ENCODE measurements around the gene PLAAT5. TPM values are rescaled to one million over a fixed set of nuclear protein-coding genes. Genes with fewer than 3 reads are reported as not detected.

The PLAAT5 gene
- total RNA-seq, 1 experiment from 2014 or later, result 8.5 TPM

DNA sequence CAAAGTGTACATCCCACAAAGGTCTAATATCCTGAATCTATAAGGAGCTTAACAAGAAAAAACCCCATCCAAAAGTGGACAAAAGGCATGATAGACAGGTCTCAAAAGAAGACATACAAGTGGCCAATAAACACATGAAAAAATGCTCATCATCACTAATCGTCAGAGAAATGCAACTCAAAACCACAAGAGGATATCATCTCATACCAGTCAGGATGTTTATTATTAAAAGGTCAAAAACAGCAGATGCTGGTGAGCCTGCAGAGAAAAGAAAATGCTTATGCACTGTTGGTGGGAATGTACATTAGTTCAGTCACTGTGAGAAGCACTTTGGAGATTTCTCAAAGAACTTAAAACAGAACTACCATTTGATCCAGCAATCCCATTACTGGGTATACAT is 27.6 kb upstream of the PLAAT5 start:
- Histone ChIP-seq H3K4me2 (ENCODE audit: insufficient read depth, insufficient read length, low read length) (no peak overlapping the region), H3K56ac (ENCODE audit: insufficient read length, low read depth, low read length) (no peak overlapping the region), H4K20me1 (ENCODE audit: control insufficient read depth, insufficient read depth, insufficient read length) (no peaks in the 10 kb centered on the region), H2BK15ac (ENCODE audit: low read depth, low read length) (no peak overlapping the region), H2BK20ac (ENCODE audit: low read depth, low read length, poor library complexity, severe bottlenecking) (no peak overlapping the region), H3K27me3 (ENCODE audit: insufficient read depth, low read length) (no peaks in the 10 kb centered on the region), H3K9me3 (ENCODE audit: control insufficient read depth, low read depth, low read length) (peaks cover 6% of the 10 kb centered on the region), H4K91ac (ENCODE audit: insufficient read length, low read depth, low read length) (no peak overlapping the region), H3K79me1 (ENCODE audit: insufficient read depth, low read depth, low read length, poor library complexity, severe bottlenecking) (no peaks in the 10 kb centered on the region), H2AFZ (ENCODE audit: low read length) (no peak overlapping the region), H3K9ac (ENCODE audit: extremely low read depth, insufficient read length, low read length) (no peak overlapping the region), H2AK5ac (ENCODE audit: insufficient read length, low read length) (no peak overlapping the region), H3K27ac (ENCODE audit: insufficient read length, low read depth, low read length) (no peak overlapping the region), H4K8ac (replicated peaks; ENCODE audit: insufficient read length, low read depth, low read length) (no peak overlapping the region), H3T11ph (ENCODE audit: low read length) (no peak overlapping the region), H3K23me2 (ENCODE audit: insufficient read length, low read depth, low read length, poor library complexity, severe bottlenecking) (no peaks in the 10 kb centered on the region), H3K79me2 (ENCODE audit: insufficient read depth, low read length) (no peaks in the 10 kb centered on the region), H3K23ac (ENCODE audit: insufficient read length, low read depth, low read length) (no peak overlapping the region), H2BK5ac (ENCODE audit: insufficient read length, low read length) (no peak overlapping the region), H3K4ac (ENCODE audit: low read depth, low read length) (no peak overlapping the region), H3K14ac (ENCODE audit: insufficient read depth, low read length) (no peak overlapping the region), H2BK12ac (ENCODE audit: insufficient read length, low read depth, low read length) (no peak overlapping the region), H4K5ac (ENCODE audit: insufficient read length, low read depth, low read length) (no peak overlapping the region), H3K4me1 (ENCODE audit: insufficient read depth, low read length) (no peaks in the 10 kb centered on the region), H3K18ac (ENCODE audit: insufficient read length, low read depth, low read length) (no peak overlapping the region), H2BK120ac (ENCODE audit: low read depth, low read length, poor library complexity, severe bottlenecking) (no peak overlapping the region)
- peaks cover 7 to 31% (median 27%) of the 10 kb centered on the region in 3 experiments; a peak in 6 of 7 replicates for H3K36me3 Mint-ChIP-seq (ENCODE audit: insufficient read depth in 1 of 3, low read depth in 3 of 3)
- no peak overlapping the region for H3K4me3 Mint-ChIP-seq
- no peak overlapping the region for H3K27ac Mint-ChIP-seq
- no peak for DNase-seq
- H3K27me3 Mint-ChIP-seq (ENCODE audit: low read depth), result no peaks in the 10 kb centered on the region
- WGBS (ENCODE audit: extremely low coverage, insufficient read length, low lambda C conversion rate), result no CpG with 5 or more reads among the region's 1 CpG
- TF ChIP-seq, protein P1, sequence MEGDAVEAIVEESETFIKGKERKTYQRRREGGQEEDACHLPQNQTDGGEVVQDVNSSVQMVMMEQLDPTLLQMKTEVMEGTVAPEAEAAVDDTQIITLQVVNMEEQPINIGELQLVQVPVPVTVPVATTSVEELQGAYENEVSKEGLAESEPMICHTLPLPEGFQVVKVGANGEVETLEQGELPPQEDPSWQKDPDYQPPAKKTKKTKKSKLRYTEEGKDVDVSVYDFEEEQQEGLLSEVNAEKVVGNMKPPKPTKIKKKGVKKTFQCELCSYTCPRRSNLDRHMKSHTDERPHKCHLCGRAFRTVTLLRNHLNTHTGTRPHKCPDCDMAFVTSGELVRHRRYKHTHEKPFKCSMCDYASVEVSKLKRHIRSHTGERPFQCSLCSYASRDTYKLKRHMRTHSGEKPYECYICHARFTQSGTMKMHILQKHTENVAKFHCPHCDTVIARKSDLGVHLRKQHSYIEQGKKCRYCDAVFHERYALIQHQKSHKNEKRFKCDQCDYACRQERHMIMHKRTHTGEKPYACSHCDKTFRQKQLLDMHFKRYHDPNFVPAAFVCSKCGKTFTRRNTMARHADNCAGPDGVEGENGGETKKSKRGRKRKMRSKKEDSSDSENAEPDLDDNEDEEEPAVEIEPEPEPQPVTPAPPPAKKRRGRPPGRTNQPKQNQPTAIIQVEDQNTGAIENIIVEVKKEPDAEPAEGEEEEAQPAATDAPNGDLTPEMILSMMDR (conservative IDR thresholded peaks at IDR 0.05), result no peak
- peaks cover 0 to 12% of the 10 kb centered on the region in 2 experiments; a peak in 2 of 4 replicates for H3K4me1 Mint-ChIP-seq
- H3K9me3 Mint-ChIP-seq, result peaks cover 23 to 25% of the 10 kb centered on the region in 2 experiments
